Thyroid gland (tissue), 4 donors: ENCODE data around the gene LRRC73.

Experiments used
- CTCF ChIP-seq, 6 experiments: fragments of 200-600 bp in 3 of 6; fragments of 450-650 bp in 3 of 6; sonication (generic) in 3 of 6; IDR thresholded peaks; one replicate each; pipeline ENCODE4 v1.5.1; 2016 to 2019; ENCODE audit warnings: antibody characterized with exemption in 6 of 6, mild to moderate bottlenecking in 2 of 6, inconsistent platforms in 1 of 6, moderate library complexity in 1 of 6
- POLR2A ChIP-seq, 2 donors: fragments of 450-650 bp; IDR thresholded peaks; one replicate each; pipeline ENCODE4 v1.6.1; 2017; ENCODE audit warnings: antibody characterized with exemption in 2 of 2, mild to moderate bottlenecking in 2 of 2, moderate library complexity in 1 of 2

GRCh38 chr6:43506171-43506570, 4.0 kb downstream of the LRRC73 start:
- TF ChIP-seq CTCF (IDR thresholded peaks at IDR 0.05) (no peak), POLR2A (IDR thresholded peaks at IDR 0.05) (no peak)
